HepG2 (cell line): Measurements from ENCODE around the gene AKNA. TPM values are rescaled to one million over a fixed set of nuclear protein-coding genes. Genes with fewer than 3 reads are reported as not detected.

Experiments used
- ATAC-seq: fragments of 200-7000 bp; cut with Tn5 transposase; 3 replicates; pipeline ENCODE4 v1.9.1; 2020; ENCODE audit warnings: mild to moderate bottlenecking, moderate library complexity
- BruUV-seq: library from RNA; stranded (reverse); fragments of 400-500 nt; replicated peaks from 2 replicates; lab custom pipeline; 2021; lab: Mats Ljungman, UMichigan
- CTCF ChIA-PET: fragments of 300-600 bp; formaldehyde crosslinking; extraction: SDS; loops from one replicate; lab custom pipeline; 2021; ENCODE audit warnings: low total read pairs, inconsistent platforms, low intra/inter-chr PET ratio; lab: Yijun Ruan, JAX
- POLR2A ChIA-PET: fragments of 350-600 bp; sonication (Branson Sonifier 250); formaldehyde crosslinking; loops from one replicate; lab custom pipeline; 2020; ENCODE audit warnings: antibody characterized with exemption, inconsistent platforms; lab: Yijun Ruan, JAX
- DNase-seq: peaks from one replicate; pipeline ENCODE4 v3.0.0-alpha.2; 2015; ENCODE audit warnings: low spot score
- FAIRE-seq: peaks from 3 replicates; lab custom pipeline; 2011; peaks lifted over from hg19 to GRCh38; lab: Jason Lieb, UNC
- H2AFZ ChIP-seq: one replicate; pipeline ENCODE4 v1.6.1; 2011; ENCODE audit warnings: low read length, inconsistent platforms
- H3K27ac ChIP-seq: fragments of 300-600 bp; 3 replicates; pipeline ENCODE4 v1.8.0; 2011; ENCODE audit warnings: mixed run types, mild to moderate bottlenecking, mixed read lengths, low read length, inconsistent platforms; ENCODE audit not compliant: insufficient read depth; ENCODE audit errors: extremely low read length
- H3K27me3 ChIP-seq, 2 experiments: fragments of 200-600 bp in 1 of 2; 2 replicates in 1 of 2; 3 replicates in 1 of 2; pipeline versions ENCODE4 v1.6.0 to v1.8.0; 2011; ENCODE audit warnings: low read length in 2 of 2, mild to moderate bottlenecking in 2 of 2, moderate library complexity in 2 of 2, inconsistent platforms in 1 of 2; ENCODE audit not compliant: insufficient read depth in 2 of 2, control insufficient read depth in 1 of 2
- H3K36me3 ChIP-seq, 2 experiments: fragments of 200-600 bp in 1 of 2; replicated peaks in 1 of 2; 2 replicates in 1 of 2; 3 replicates in 1 of 2; pipeline versions ENCODE4 v1.5.1 to v1.8.0; 2011; ENCODE audit warnings: low read length in 2 of 2, inconsistent platforms in 1 of 2; ENCODE audit not compliant: insufficient read depth in 2 of 2, control insufficient read depth in 1 of 2
- H3K4me1 ChIP-seq: 2 replicates; pipeline ENCODE4 v1.5.1; 2012; ENCODE audit warnings: low read length, inconsistent platforms; ENCODE audit not compliant: insufficient read depth
- H3K4me2 ChIP-seq: 2 replicates; pipeline ENCODE4 v1.6.0; 2011; ENCODE audit warnings: low read depth, low read length, inconsistent platforms
- H3K4me3 ChIP-seq, 3 experiments: fragments of 200-600 bp in 1 of 3; sonication (generic), shearing (Covaris generic) in 1 of 3; replicated peaks in 1 of 3; 2 replicates each; pipeline ENCODE4 v1.5.1; 2011 to 2016; ENCODE audit warnings: low read length in 3 of 3, inconsistent platforms in 2 of 3, low read depth in 2 of 3, mild to moderate bottlenecking in 2 of 3, control low read depth in 1 of 3, mixed read lengths in 1 of 3; ENCODE audit not compliant: insufficient read depth in 1 of 3
- H3K79me2 ChIP-seq: one replicate; pipeline ENCODE4 v1.6.1; 2011; ENCODE audit warnings: low read length, inconsistent platforms; ENCODE audit not compliant: insufficient read depth
- H3K9ac ChIP-seq: 2 replicates; pipeline ENCODE4 v1.6.0; 2011; ENCODE audit warnings: mild to moderate bottlenecking, low read depth, low read length, inconsistent platforms; ENCODE audit not compliant: insufficient read depth
- H3K9me3 ChIP-seq: 2 replicates; pipeline ENCODE4 v1.5.1; 2012; ENCODE audit warnings: mild to moderate bottlenecking, low read length
- H4K20me1 ChIP-seq: 2 replicates; pipeline ENCODE4 v1.6.0; 2011; ENCODE audit warnings: inconsistent platforms, mild to moderate bottlenecking, low read length, moderate library complexity; ENCODE audit not compliant: insufficient read depth
- KAT2B ChIP-seq: fragments of 150-350 bp; IDR thresholded peaks from 2 replicates; pipeline ENCODE4 v1.6.1; 2014; ENCODE audit warnings: low read depth, low read length, borderline replicate concordance
- POLR2AphosphoS5 ChIP-seq: IDR thresholded peaks from 2 replicates; pipeline ENCODE4 v1.6.1; 2012; ENCODE audit warnings: low read depth, low read length
- SSRP1 ChIP-seq: IDR thresholded peaks from 2 replicates; pipeline ENCODE4 v1.6.1; 2016; ENCODE audit warnings: control low read depth
- ZNF768 ChIP-seq: sonication (generic); formaldehyde crosslinking; IDR thresholded peaks from 2 replicates; pipeline ENCODE4 v1.4.0; 2020; ENCODE audit warnings: missing genetic modification reagents
- WGBS: methylation state at CpG from one replicate; pipeline ENCODE4 v1.1.6; 2017; ENCODE audit warnings: low lambda C conversion rate; 5-methylcytosine and 5-hydroxymethylcytosine counted together
- in situ Hi-C: cut with HindIII; loops from 2 replicates; pipeline ENCODE4 v1.10.0; 2017; ENCODE audit warnings: low pct_unique_long_range_greater_than_20kb; ENCODE audit not compliant: extremely low pct_ligation_motif_present
- intact Hi-C: fragments of 100-400 bp; cut with micrococcal nuclease; formaldehyde crosslinking; loops from one replicate; pipeline ENCODE4 v1.10.0; 2022; ENCODE audit not compliant: unreplicated experiment
- polyA plus RNA-seq, 8 experiments: library from polyadenylated mRNA; depleted of rRNA in 3 of 8; stranded (reverse) in 7 of 8; unstranded in 1 of 8; fragments of >200 nt; fragmentation: Illumina TruSeq in 4 of 8; extraction: Trizol in 4 of 8; gene quantifications; 2 replicates each; pipeline versions ENCODE4 v1.2.1 to v1.2.3, GENCODE V29; 2011 to 2016; ENCODE audit warnings: low read depth in 4 of 8, missing spikeins in 1 of 8, mixed read lengths in 1 of 8; ENCODE audit not compliant: insufficient read depth in 1 of 8
- total RNA-seq, 5 experiments: library from RNA; depleted of rRNA; stranded (reverse); fragments of >200 nt; fragmentation: Illumina TruSeq; extraction: Trizol; gene quantifications; 2 replicates each; pipeline ENCODE4 v1.2.3, GENCODE V29; 2016; ENCODE audit warnings: low read depth in 1 of 5
- TF ChIP-seq, protein P1 (sequence below): sonication (generic); formaldehyde crosslinking; IDR thresholded peaks from 2 replicates; pipeline ENCODE4 v1.8.0; 2022; ENCODE audit warnings: missing genetic modification reagents, low read depth, mild to moderate bottlenecking, borderline replicate concordance
- TF ChIP-seq, protein P2 (sequence below): fragments of 450-650 bp; IDR thresholded peaks from 2 replicates; pipeline ENCODE4 v1.6.1; 2016

The AKNA gene
- total and polyA plus RNA-seq, 2 of the 13 experiments (the other 11 are each of a cell fraction or from before 2014, with no cell fraction given), result 3.0 to 3.1 TPM

DNA sequence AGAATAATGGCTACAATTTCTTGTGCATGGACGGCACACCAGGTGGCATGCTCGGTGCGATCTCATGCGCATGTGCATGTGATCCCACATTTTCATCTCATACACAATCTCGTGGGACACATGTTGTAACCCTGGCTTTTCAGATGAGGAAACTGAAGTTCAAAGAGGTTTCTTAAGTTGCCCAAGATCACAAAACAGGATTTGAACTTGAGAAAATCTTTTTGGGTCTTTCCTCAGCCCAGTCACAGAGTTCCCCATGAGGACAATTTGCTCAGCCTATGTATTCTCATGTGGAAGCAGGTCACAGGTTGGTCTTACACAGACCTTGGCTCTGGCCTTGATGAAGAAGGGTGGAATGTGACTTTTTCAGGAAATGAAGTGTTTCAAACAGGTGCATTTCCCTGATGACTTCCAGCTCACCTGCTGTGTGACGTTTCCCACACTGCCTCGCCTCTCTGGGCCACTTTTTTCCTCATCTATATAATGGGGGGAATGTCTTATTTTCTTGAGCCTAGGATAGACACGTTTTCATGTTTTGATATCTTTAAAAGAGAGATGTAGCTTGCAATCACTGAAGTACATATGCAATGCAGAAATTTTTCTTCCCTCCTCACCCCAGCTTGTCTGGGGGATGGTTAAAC is 71.9 kb downstream of the AKNA start:
- Histone ChIP-seq H3K4me1 (peaks cover 11% of the 10 kb centered on the region), H3K4me2 (no peak overlapping the region), H2AFZ (no peak overlapping the region), H3K4me3 (no peak overlapping the region), H3K27me3 (no peaks in the 10 kb centered on the region), H3K36me3 (peaks cover 0 to 2% of the 10 kb centered on the region in 2 experiments; a peak in 1 of 5 replicates), H3K9me3 (no peaks in the 10 kb centered on the region), H3K27ac (no peak overlapping the region), H4K20me1 (no peaks in the 10 kb centered on the region), H3K79me2 (no peaks in the 10 kb centered on the region), H3K9ac (no peak overlapping the region)
- POLR2A ChIA-PET, result interaction anchor here (1.2 to 1.8 kb wide), 2 partner anchors 13 to 257 kb away, joined by 3 read pairs; no protein-coding TSS in a partner anchor
- no peak for DNase-seq
- in situ Hi-C loops (no loop called here), intact Hi-C loops (no loop called here)
- ATAC-seq, result no peak; the same call in 2 of the 3 replicates
- TF ChIP-seq, protein P1, sequence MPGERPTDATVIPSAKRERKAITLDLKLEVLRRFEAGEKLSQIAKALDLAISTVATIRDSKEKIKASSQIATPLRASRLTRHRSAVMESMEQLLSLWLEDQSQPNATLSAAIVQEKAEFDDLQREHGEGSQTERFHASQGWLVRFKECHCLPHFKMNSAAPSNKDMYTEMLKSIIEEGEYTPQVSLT (CRISPR knock-in tag), result no peak
- no peak for TF ChIP-seq SSRP1 (CRISPR knock-in tag)
- TF ChIP-seq POLR2AphosphoS5, result no peak
- TF ChIP-seq, protein P2, sequence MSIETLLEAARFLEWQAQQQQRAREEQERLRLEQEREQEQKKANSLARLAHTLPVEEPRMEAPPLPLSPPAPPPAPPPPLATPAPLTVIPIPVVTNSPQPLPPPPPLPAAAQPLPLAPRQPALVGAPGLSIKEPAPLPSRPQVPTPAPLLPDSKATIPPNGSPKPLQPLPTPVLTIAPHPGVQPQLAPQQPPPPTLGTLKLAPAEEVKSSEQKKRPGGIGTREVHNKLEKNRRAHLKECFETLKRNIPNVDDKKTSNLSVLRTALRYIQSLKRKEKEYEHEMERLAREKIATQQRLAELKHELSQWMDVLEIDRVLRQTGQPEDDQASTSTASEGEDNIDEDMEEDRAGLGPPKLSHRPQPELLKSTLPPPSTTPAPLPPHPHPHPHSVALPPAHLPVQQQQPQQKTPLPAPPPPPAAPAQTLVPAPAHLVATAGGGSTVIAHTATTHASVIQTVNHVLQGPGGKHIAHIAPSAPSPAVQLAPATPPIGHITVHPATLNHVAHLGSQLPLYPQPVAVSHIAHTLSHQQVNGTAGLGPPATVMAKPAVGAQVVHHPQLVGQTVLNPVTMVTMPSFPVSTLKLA, result no peak
- TF ChIP-seq ZNF768 (CRISPR knock-in tag), result peak; percentile 86; the same call in 1 of the 2 replicates
- TF ChIP-seq KAT2B, result no peak
- FAIRE-seq, result peak; percentile 4
- BruUV-seq, result no TSS peak
- 88% methylated on average over 8 of the region's 8 CpGs for WGBS
- CTCF ChIA-PET, result no interaction called here
